Prostate gland (tissue), 2 donors: ENCODE data around the gene SLC51A. TPM values are rescaled to one million over a fixed set of nuclear protein-coding genes. Genes with fewer than 3 reads are reported as not detected.
A peak's percentile ranks its signal among the peaks of the same experiment; 100 is the strongest.

Experiments used
- DNase-seq: peaks from one replicate; pipeline ENCODE4 v3.0.0-alpha.2; 2019; ENCODE audit warnings: low spot score
- H3K27ac ChIP-seq, 2 donors: fragments of 200-600 bp; sonication (generic); 2 replicates each; pipeline ENCODE4 v1.5.1; 2017 to 2019
- H3K27me3 ChIP-seq: fragments of 200-600 bp; sonication (generic); replicated peaks from 2 replicates; pipeline ENCODE4 v1.5.1; 2019; ENCODE audit not compliant: insufficient read depth
- H3K36me3 ChIP-seq, 2 donors: fragments of 200-600 bp; sonication (generic); 1 replicate in 1 of 2; 2 replicates in 1 of 2; pipeline versions ENCODE4 v1.5.1 to v1.8.1; 2017 to 2019
- H3K4me1 ChIP-seq: fragments of 200-600 bp; sonication (generic); replicated peaks from 2 replicates; pipeline ENCODE4 v1.5.1; 2019
- H3K4me3 ChIP-seq, 2 donors: fragments of 200-600 bp; sonication (generic); 2 replicates each; pipeline ENCODE4 v1.5.1; 2017 to 2019
- H3K9me3 ChIP-seq: fragments of 200-600 bp; sonication (generic); 2 replicates; pipeline ENCODE4 v1.5.1; 2017
- POLR2A ChIP-seq: fragments of 450-650 bp; IDR thresholded peaks from one replicate; pipeline ENCODE4 v1.6.1; 2016; ENCODE audit warnings: antibody characterized with exemption, mild to moderate bottlenecking
- POLR2AphosphoS5 ChIP-seq: sonication (generic); formaldehyde crosslinking; IDR thresholded peaks from one replicate; pipeline ENCODE4 v1.6.1; 2017; ENCODE audit warnings: antibody characterized with exemption
- WGBS: methylation state at CpG from one replicate; pipeline ENCODE4 v1.1.5; 2018; 5-methylcytosine and 5-hydroxymethylcytosine counted together
- intact Hi-C: fragments of 100-400 bp; cut with DNase I; formaldehyde crosslinking; loops from one replicate; pipeline ENCODE4 v1.14.2; 2022
- total RNA-seq, 2 donors: library from RNA; depleted of rRNA; stranded (reverse); fragments of >200 nt; gene quantifications; one replicate each; pipeline ENCODE4 v1.1.0, GENCODE V29; 2016
- TF ChIP-seq, protein P1 (sequence below), 4 experiments: fragments of 200-600 bp in 2 of 4; fragments of 450-650 bp in 2 of 4; sonication (generic) in 2 of 4; IDR thresholded peaks; 1 replicate in 3 of 4; 2 replicates in 1 of 4; pipeline ENCODE4 v1.5.1; 2016 to 2019; ENCODE audit warnings: antibody characterized with exemption in 4 of 4, mild to moderate bottlenecking in 2 of 4, moderate library complexity in 2 of 4

SLC51A gene
- total RNA-seq, 2 donors from 2014 or later: 0.55 to 32.1 TPM

- Histone ChIP-seq H3K36me3 (no peaks in the 10 kb centered on the region), H3K4me3 (no peak within 1 kb of the TSS), H3K4me1 (no peaks in the 10 kb centered on the region), H3K27me3 (no peaks in the 10 kb centered on the region), H3K27ac (no peak within 1 kb of the TSS), H3K9me3 (no peaks in the 10 kb centered on the region)
- no peak for DNase-seq
- intact Hi-C loops: no loop called here
- 67% methylated on average over 23 of the region's 23 CpGs for WGBS
- TF ChIP-seq, protein P1, sequence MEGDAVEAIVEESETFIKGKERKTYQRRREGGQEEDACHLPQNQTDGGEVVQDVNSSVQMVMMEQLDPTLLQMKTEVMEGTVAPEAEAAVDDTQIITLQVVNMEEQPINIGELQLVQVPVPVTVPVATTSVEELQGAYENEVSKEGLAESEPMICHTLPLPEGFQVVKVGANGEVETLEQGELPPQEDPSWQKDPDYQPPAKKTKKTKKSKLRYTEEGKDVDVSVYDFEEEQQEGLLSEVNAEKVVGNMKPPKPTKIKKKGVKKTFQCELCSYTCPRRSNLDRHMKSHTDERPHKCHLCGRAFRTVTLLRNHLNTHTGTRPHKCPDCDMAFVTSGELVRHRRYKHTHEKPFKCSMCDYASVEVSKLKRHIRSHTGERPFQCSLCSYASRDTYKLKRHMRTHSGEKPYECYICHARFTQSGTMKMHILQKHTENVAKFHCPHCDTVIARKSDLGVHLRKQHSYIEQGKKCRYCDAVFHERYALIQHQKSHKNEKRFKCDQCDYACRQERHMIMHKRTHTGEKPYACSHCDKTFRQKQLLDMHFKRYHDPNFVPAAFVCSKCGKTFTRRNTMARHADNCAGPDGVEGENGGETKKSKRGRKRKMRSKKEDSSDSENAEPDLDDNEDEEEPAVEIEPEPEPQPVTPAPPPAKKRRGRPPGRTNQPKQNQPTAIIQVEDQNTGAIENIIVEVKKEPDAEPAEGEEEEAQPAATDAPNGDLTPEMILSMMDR (IDR thresholded peaks at IDR 0.05): no peak
- TF ChIP-seq POLR2AphosphoS5 (no peak), POLR2A (no peak)
These were observed 5.4 kb upstream of the SLC51A start, which contains the start of gene ZDHHC19 for GRCh38 chr3:196210673-196211556. TSS of gene ZDHHC19 (minus strand) at chr3:196211400. CDS start at chr3:196211315, 85 bp downstream.

- DNase-seq: no peak
- WGBS: 89% methylated on average over 16 of the region's 16 CpGs
- no peak overlapping the region for H3K27ac ChIP-seq
- intact Hi-C loops: no loop called here
- H3K27me3 ChIP-seq: no peaks in the 10 kb centered on the region
- no peaks in the 10 kb centered on the region for H3K36me3 ChIP-seq
- no peaks in the 10 kb centered on the region for H3K9me3 ChIP-seq
- H3K4me1 ChIP-seq: no peaks in the 10 kb centered on the region
- no peak overlapping the region for H3K4me3 ChIP-seq
- TF ChIP-seq, protein P1 (IDR thresholded peaks at IDR 0.05): no peak
- TF ChIP-seq POLR2A (no peak), POLR2AphosphoS5 (no peak)
These were observed 1.4 kb upstream of the SLC51A start for GRCh38 chr3:196214783-196215441.

DNA sequence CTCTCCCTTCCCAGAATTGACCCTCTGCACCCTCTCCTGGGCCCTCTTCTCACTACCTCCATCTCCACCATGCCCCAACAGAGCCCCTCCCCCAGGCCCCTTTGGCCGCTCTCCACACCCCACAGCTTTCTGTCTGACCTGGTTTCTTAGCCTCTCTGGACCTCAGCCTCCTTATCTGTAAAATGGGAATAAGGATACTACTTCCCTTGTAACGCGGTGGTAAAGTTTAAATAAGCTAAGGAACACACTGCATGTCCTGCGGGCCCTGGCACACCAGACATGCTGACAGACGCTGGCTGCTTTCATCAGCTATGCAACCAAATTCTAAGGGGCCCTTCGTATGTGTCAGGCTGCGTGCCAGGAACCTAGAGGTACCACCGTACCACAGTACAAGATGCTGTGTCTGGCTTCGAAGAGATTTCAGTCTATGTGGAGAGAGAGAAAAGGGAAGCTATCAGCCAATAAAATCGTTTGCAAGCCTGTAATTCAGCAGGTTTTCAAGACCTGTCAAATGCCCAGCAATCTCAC is 777 bp upstream of the SLC51A start:
- TF ChIP-seq POLR2A (no peak), POLR2AphosphoS5 (no peak)
- TF ChIP-seq, protein P1 (IDR thresholded peaks at IDR 0.05): no peak
- no peak overlapping the region for H3K4me3 ChIP-seq
- H3K27me3 ChIP-seq: no peaks in the 10 kb centered on the region
- WGBS: 36% methylated on average over 10 of the region's 10 CpGs
- intact Hi-C loops: no loop called here
- H3K27ac ChIP-seq: no peak overlapping the region
- no peaks in the 10 kb centered on the region for H3K36me3 ChIP-seq
- no peaks in the 10 kb centered on the region for H3K9me3 ChIP-seq
- no peaks in the 10 kb centered on the region for H3K4me1 ChIP-seq
- no peak for DNase-seq

GRCh38 chr3:196216681-196217211 is 412 bp downstream of the SLC51A start:
- no peaks in the 10 kb centered on the region for H3K9me3 ChIP-seq
- H3K27ac ChIP-seq: no peak overlapping the region
- no peaks in the 10 kb centered on the region for H3K4me1 ChIP-seq
- no peaks in the 10 kb centered on the region for H3K36me3 ChIP-seq
- peak overlapping the region in 1 of 2 donors; percentile 9 for H3K4me3 ChIP-seq
- intact Hi-C loops: no loop called here
- no peaks in the 10 kb centered on the region for H3K27me3 ChIP-seq
- DNase-seq: no peak
- TF ChIP-seq POLR2AphosphoS5 (no peak), POLR2A (no peak)
- TF ChIP-seq, protein P1 (IDR thresholded peaks at IDR 0.05): no peak
- WGBS: 45% methylated on average over 23 of the region's 25 CpGs
